ENCODE measurements around the gene AP3B1.
"Not testable (repeated sequence)": the region's sequence is repeated elsewhere in the genome, so short reads cannot be mapped to it uniquely, and the experiment has no call there.

The AP3B1 gene

DNA sequence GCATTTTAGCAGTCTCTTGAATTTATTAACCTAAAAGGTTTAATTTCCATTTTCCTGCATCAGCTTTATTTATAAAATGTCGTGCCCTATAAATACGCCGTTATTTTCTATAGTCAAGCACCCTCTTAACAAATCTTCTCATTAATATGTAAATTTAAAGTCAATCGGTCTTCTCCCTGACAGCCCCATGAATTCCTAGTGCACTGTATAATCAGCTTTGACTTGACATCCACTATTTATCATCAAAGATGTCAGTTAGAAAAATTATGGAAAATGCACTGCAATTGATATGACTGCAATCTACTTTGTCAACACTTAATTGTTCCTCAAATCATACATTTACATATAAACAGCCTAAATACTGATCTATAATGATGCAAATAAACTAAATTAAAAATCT is 83.4 kb downstream of the AP3B1 start:
- Mint-ChIP-seq H3K9me3 (no peaks in the 10 kb centered on the region), H3K4me1 (ENCODE audit: low read depth in 2 of 2) (peaks cover 0 to 9% of the 10 kb centered on the region in 2 donors), H3K27ac (no peak overlapping the region), H3K27me3 (no peaks in the 10 kb centered on the region), H3K36me3 (ENCODE audit: insufficient read depth) (peaks cover 31% of the 10 kb centered on the region), H3K4me3 (no peak overlapping the region)
- DNase-seq (no peak), ATAC-seq (replicated peaks) (no peak)

DNA sequence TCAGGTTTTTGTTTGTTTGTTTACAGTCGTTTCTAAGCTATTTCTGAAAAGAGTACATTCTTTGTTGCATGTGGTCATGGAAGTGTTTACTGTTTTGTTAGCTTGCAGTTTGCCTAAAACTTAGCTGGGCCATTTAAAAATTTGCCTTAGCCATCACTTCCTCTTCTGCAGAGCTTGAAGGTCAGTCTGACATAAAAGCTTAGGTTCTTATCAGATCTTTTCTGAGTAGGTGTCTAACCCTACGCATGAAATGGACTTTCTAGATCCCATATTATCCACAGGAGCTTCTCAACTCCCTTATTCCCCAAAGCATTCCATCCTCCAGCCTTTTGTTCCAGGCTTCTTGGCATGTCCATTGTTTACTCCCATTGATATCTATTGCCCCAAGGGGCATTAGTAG is 90.3 kb downstream of the AP3B1 start:
- Mint-ChIP-seq H3K27ac (no peak overlapping the region), H3K4me3 (no peak overlapping the region), H3K9me3 (no peaks in the 10 kb centered on the region), H3K36me3 (ENCODE audit: insufficient read depth) (peaks cover 23% of the 10 kb centered on the region), H3K27me3 (no peaks in the 10 kb centered on the region), H3K4me1 (ENCODE audit: low read depth in 2 of 2) (peaks cover 2 to 4% of the 10 kb centered on the region in 2 donors)
- ATAC-seq (replicated peaks), result no peak
- no peak for DNase-seq

DNA sequence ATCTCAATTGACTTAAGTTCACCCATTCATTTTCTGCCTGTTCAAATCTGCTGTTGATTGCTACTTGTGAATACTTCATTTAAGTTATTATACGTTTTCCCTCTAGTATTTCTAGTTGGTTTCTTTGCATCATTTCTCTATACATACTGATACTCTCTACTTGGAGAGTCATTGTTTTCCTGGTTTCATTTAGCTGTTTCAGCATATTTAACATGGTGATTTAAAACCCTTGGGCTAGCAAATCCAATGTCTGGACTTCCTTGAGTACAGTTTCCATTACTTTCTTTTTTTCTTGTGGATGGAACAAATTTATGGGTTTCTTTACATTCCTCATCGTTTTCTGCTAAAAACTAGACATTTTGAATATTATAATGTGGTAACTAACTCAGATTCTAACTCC is 90.7 kb downstream of the AP3B1 start:
- Mint-ChIP-seq H3K27me3 (no peaks in the 10 kb centered on the region), H3K4me3 (no peak overlapping the region), H3K9me3 (no peaks in the 10 kb centered on the region), H3K4me1 (ENCODE audit: low read depth in 2 of 2) (peaks cover 2 to 4% of the 10 kb centered on the region in 2 donors), H3K27ac (no peak overlapping the region), H3K36me3 (ENCODE audit: insufficient read depth) (peaks cover 23% of the 10 kb centered on the region)
- ATAC-seq (replicated peaks) (no peak), DNase-seq (no peak)

DNA sequence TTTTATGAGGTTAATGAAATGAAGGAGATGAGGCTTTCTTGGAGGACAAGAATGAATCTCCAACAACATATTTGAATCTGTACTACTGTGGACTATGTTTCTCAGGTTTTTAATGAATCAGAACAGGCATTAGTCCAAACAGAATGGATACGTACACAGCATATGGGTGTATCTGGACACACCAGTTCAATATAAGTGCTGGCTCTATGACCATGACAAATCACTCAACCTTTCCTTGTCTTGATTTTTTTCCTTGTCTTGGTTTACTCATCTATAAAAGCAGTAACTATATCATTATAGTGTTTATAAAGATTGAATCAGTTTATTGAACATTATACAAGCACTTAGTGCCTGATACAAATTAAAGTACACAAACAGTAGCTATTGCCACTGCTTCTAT is 104.1 kb downstream of the AP3B1 start:
- no peaks in the 10 kb centered on the region for H3K9me3 Mint-ChIP-seq
- no peaks in the 10 kb centered on the region for H3K27me3 Mint-ChIP-seq
- peaks cover 8% of the 10 kb centered on the region for H3K36me3 Mint-ChIP-seq (ENCODE audit: insufficient read depth)
- DNase-seq (no peak), ATAC-seq (replicated peaks) (no peak)
- no peak overlapping the region for H3K4me3 Mint-ChIP-seq
- no peak overlapping the region for H3K27ac Mint-ChIP-seq
- H3K4me1 Mint-ChIP-seq (ENCODE audit: low read depth in 2 of 2), result peaks cover 7 to 11% of the 10 kb centered on the region in 2 donors

DNA sequence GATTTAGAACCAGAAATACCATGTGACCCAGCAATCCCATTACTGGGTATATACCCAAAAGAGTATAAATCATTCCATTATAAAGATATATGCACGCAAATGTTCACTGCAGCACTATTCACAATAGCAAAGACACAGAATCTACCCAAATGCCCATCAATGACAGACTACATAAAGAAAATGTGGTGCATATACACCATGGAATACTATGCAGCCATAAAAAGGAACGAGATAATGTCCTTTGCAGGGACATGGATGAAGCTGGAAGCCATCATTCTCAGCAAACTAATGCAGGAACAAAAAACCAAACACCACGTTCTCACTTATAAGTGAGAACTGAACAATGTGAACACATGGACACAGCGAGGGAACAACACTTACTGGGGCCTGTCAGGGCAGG is 105.8 kb downstream of the AP3B1 start:
- DNase-seq; H3K9me3 Mint-ChIP-seq; ATAC-seq (replicated peaks); H3K4me3 Mint-ChIP-seq; H3K27ac Mint-ChIP-seq; H3K36me3 Mint-ChIP-seq (ENCODE audit: insufficient read depth); H3K27me3 Mint-ChIP-seq: not testable (repeated sequence)
- H3K4me1 Mint-ChIP-seq (ENCODE audit: low read depth in 2 of 2), result peaks cover 7 to 16% of the 10 kb centered on the region in 2 donors

DNA sequence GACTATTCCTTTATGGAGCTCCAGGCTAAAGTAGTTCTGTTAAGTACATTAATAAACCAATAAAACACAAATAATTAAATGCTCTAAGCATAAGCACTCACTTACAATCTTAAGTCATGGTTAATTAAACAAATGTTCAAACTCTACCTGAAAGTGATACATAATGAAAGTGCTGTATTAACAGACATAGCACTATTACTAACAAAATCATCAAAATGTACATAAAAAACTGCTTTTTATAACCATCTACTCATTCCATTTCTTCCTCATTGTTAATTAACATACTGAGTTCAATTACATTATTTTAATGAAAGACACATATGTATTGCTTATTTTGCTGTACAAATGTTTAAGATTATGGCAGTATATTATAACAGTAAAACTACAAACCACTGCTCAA is 107.3 kb downstream of the AP3B1 start:
- H3K9me3 Mint-ChIP-seq, result no peaks in the 10 kb centered on the region
- peaks cover 8 to 23% of the 10 kb centered on the region in 2 donors for H3K4me1 Mint-ChIP-seq (ENCODE audit: low read depth in 2 of 2)
- H3K4me3 Mint-ChIP-seq, result no peak overlapping the region
- H3K36me3 Mint-ChIP-seq (ENCODE audit: insufficient read depth), result peaks cover 11% of the 10 kb centered on the region
- ATAC-seq (replicated peaks) (no peak), DNase-seq (no peak)
- H3K27me3 Mint-ChIP-seq, result no peaks in the 10 kb centered on the region
- no peak overlapping the region for H3K27ac Mint-ChIP-seq

DNA sequence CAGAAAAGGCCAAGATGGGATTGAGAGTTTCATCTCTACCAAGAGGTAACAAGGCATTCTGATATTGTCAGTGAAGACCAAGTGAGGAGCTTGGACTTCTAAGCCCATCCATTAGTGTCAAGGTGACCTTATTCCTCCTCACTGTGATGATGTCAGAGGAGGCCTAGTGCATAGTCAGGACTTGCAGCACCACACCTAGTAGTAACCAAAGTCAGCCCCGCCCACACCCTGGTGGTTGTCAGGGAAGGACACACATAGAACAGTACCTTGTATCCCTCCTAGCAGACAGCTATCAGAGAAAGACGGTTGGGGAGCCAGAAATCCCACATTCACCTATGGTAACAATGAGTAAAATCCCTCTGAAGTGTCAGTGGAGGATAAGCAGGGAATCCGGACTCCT is 111.7 kb downstream of the AP3B1 start:
- ATAC-seq (replicated peaks) (no peak), DNase-seq (no peak)
- Mint-ChIP-seq H3K4me1 (ENCODE audit: low read depth in 2 of 2) (peaks cover 3 to 19% of the 10 kb centered on the region in 2 donors), H3K36me3 (ENCODE audit: insufficient read depth) (peaks cover 13% of the 10 kb centered on the region), H3K27ac (no peak overlapping the region), H3K9me3 (no peaks in the 10 kb centered on the region), H3K4me3 (no peak overlapping the region), H3K27me3 (no peaks in the 10 kb centered on the region)

DNA sequence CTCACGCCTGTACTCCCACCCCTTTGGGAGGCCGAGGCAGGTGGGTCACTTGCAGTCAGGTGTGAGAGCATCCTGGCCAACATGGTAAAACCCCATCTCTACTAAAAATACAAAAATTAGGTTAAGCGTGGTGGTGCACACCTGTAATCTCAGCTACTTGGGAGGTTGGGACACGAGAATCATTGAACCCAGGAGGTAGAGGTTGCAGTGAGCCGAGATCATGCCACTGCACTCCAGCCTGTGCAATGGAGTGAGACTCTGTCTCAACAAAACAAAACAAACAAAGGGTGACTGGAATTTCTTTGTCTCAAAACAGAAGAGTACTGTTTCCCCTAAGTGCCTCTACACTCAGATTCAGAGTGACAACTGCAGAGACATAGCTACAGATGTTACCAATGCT is 116.1 kb downstream of the AP3B1 start:
- H3K4me3 Mint-ChIP-seq, result no peak overlapping the region
- H3K9me3 Mint-ChIP-seq, result no peaks in the 10 kb centered on the region
- no peak overlapping the region for H3K27ac Mint-ChIP-seq
- no peaks in the 10 kb centered on the region for H3K27me3 Mint-ChIP-seq
- H3K4me1 Mint-ChIP-seq (ENCODE audit: low read depth in 2 of 2), result peaks cover 3 to 16% of the 10 kb centered on the region in 2 donors
- no peak for ATAC-seq (replicated peaks)
- DNase-seq, result no peak
- H3K36me3 Mint-ChIP-seq (ENCODE audit: insufficient read depth), result peaks cover 32% of the 10 kb centered on the region

DNA sequence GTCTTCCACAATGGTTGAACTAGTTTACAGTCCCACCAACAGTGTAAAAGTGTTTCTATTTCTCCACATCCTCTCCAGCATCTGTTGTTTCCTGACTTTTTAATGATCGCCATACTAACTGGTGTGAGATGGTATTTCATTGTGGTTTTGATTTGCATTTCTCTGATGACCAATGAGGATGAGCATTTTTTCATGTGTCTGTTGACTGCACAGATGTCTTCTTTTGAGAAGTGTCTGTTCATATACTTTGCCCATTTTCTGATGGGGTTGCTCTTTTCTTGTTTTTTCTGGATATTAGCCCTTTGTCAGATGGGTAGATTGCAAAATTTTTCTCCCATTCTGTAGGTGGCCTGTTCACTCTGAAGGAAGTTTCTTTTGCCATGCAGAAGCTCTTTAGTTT is 124.2 kb downstream of the AP3B1 start:
- ATAC-seq (replicated peaks); H3K27ac Mint-ChIP-seq; H3K4me3 Mint-ChIP-seq; DNase-seq; H3K27me3 Mint-ChIP-seq; H3K9me3 Mint-ChIP-seq: not testable (repeated sequence)
- peaks cover 20% of the 10 kb centered on the region for H3K36me3 Mint-ChIP-seq (ENCODE audit: insufficient read depth)
- peaks cover 9 to 12% of the 10 kb centered on the region in 2 donors for H3K4me1 Mint-ChIP-seq (ENCODE audit: low read depth in 2 of 2)

DNA sequence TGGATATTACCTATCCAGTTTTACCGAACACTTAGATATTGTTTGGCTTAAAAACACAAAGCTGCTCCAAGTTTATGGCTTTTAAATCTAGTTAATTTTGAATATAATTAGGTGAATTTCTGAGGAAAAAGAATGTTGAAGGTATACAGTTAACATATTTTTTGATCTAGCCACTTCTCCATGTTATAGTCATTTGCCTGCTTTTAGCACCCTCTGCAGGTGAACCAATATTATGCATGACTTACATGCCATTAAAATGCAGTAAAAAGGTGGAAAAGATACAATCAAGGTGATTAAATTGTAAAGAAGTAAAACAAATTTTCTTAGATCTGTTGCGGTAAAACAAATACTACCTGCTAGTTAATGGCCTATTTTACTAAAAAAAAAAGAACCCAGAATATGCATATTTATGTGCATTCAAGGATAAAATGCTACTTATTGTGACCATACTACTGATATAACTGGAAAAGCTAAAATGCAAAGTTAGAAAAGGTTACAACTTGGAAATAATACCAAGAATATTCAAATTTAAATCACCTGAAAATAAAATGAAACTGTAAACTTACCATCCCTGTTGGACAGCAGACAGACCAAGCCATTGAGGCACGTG is 132.1 kb downstream of the AP3B1 start:
- H3K4me1 Mint-ChIP-seq (ENCODE audit: low read depth in 2 of 2), result peaks cover 7% of the 10 kb centered on the region in 2 donors
- no peak for ATAC-seq (replicated peaks)
- H3K9me3 Mint-ChIP-seq, result no peaks in the 10 kb centered on the region
- H3K36me3 Mint-ChIP-seq (ENCODE audit: insufficient read depth), result peaks cover 12% of the 10 kb centered on the region
- DNase-seq, result no peak
- no peak overlapping the region for H3K27ac Mint-ChIP-seq
- H3K27me3 Mint-ChIP-seq, result no peaks in the 10 kb centered on the region
- H3K4me3 Mint-ChIP-seq, result no peak overlapping the region

DNA sequence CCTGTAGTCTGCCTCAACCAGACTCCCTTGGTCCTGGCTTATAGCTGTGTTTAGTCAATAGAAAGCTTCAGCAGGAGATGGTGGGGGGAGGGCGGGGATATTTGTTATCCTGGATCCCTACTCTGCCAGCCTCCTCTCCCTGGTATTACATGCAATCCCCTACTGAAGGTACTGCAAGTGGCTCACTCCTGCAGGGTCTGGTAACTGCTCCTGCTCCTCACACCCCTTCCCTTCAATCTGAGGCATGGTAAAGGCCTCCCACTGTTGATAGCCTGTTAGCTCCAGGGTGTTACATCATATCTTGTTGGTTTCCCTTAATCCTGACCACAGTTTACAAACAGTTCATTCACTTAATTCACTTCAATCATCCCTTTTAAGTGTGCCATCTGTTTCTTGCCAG is 137.5 kb downstream of the AP3B1 start:
- peaks cover 0 to 11% of the 10 kb centered on the region in 2 donors for H3K9me3 Mint-ChIP-seq
- no peaks in the 10 kb centered on the region for H3K27me3 Mint-ChIP-seq
- H3K4me3 Mint-ChIP-seq, result no peak overlapping the region
- H3K36me3 Mint-ChIP-seq (ENCODE audit: insufficient read depth), result peaks cover 37% of the 10 kb centered on the region
- no peaks in the 10 kb centered on the region for H3K4me1 Mint-ChIP-seq (ENCODE audit: low read depth in 2 of 2)
- DNase-seq (no peak), ATAC-seq (replicated peaks) (no peak)
- no peak overlapping the region for H3K27ac Mint-ChIP-seq

DNA sequence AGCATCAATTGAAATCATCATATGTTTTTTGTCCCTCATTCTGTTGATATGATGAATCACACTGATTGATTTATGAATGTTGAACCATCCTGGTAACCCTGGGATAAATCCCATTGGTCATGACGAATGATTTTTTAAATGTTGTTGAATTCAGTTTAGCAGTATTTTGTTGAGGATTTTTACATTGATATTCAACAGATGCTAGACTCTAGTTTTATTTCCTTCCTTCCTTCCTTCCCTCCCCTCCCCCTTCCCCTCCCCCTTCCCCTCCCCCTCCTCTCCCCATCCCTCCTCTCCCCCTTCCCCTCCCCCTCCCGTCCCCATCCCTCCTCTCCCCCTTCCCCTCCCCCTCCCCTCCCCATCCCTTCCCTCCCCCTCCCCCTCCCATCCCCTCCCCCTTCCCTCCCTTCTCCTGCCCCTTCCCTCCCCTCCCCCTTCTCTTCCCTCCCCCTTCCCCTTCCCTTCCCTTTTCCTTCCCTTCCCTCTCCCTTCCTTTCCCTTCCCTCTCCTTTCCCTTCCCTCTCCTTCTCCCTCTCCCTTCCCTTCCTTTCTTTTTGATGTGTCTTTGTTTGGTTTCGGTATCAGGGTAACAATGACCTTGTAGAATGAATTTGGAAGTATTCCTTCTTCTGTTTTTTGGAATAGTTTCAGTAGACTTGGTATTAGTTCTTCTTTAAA is 142.8 kb downstream of the AP3B1 start:
- H3K27ac Mint-ChIP-seq, result peak overlapping the region in 1 of 2 donors; percentile 36

DNA sequence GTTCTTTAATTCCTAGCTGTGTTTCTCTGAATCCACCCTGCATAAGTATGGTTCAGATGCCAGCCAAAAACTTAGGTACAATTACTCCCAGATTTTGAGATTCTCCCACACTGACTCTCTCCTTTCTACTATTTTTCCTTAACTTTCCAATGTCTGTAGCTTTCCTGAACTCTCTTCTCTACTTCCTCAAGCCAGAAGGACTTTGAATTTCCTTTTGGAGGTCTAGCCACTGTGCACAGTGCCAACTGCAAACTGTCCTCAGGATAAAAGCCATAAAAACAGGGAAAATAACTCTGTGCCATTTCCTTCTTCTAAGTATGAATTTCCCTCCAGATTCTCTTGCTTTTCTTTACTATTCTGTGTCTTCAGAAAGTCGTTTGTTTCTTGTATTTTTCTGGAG is 157.2 kb downstream of the AP3B1 start:
- Mint-ChIP-seq H3K27ac (no peak overlapping the region), H3K4me3 (no peak overlapping the region), H3K36me3 (ENCODE audit: insufficient read depth) (peaks cover 15% of the 10 kb centered on the region), H3K9me3 (no peaks in the 10 kb centered on the region), H3K4me1 (ENCODE audit: low read depth in 2 of 2) (peaks cover 0 to 4% of the 10 kb centered on the region in 2 donors), H3K27me3 (no peaks in the 10 kb centered on the region)
- ATAC-seq (replicated peaks), result no peak
- no peak for DNase-seq

More for the DNA sequence above, 142.8 kb downstream of the AP3B1 start:
- Mint-ChIP-seq H3K4me3 (no peak overlapping the region), H3K36me3 (ENCODE audit: insufficient read depth) (peaks cover 30% of the 10 kb centered on the region), H3K9me3 (peaks cover 0 to 11% of the 10 kb centered on the region in 2 donors), H3K27me3 (no peaks in the 10 kb centered on the region), H3K4me1 (ENCODE audit: low read depth in 2 of 2) (peaks cover 6 to 10% of the 10 kb centered on the region in 2 donors)
- ATAC-seq (replicated peaks) (no peak), DNase-seq (no peak)

DNA sequence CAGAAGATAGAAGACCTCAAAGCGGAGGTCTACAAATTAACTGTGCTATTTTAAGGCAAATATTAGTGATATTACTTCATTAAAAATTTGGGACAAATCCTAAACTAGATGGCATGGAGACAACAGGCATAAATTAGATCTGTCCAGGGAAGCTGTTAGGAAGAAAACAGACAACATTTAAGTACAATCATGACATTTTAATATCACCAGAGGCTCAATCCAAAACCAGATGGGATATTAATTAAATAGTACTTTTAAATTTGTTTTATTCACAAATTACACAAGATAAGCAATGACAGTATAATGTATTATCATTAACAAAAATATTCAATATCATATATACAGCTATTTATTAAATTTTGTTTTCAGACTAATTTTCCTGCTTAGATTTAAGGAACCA is 161.1 kb downstream of the AP3B1 start:
- ATAC-seq (replicated peaks) (no peak), DNase-seq (no peak)
- H3K9me3 Mint-ChIP-seq, result no peaks in the 10 kb centered on the region
- H3K4me1 Mint-ChIP-seq (ENCODE audit: low read depth in 2 of 2), result peaks cover 0 to 4% of the 10 kb centered on the region in 2 donors
- H3K27ac Mint-ChIP-seq, result peak overlapping the region in 1 of 2 donors; percentile 64
- H3K27me3 Mint-ChIP-seq, result no peaks in the 10 kb centered on the region
- H3K36me3 Mint-ChIP-seq (ENCODE audit: insufficient read depth), result peaks cover 7% of the 10 kb centered on the region
- no peak overlapping the region for H3K4me3 Mint-ChIP-seq
